ENCODE data around the gene TP53.
A peak's percentile ranks its signal among the peaks of the same experiment; 100 is the strongest.

TP53 gene

DNA sequence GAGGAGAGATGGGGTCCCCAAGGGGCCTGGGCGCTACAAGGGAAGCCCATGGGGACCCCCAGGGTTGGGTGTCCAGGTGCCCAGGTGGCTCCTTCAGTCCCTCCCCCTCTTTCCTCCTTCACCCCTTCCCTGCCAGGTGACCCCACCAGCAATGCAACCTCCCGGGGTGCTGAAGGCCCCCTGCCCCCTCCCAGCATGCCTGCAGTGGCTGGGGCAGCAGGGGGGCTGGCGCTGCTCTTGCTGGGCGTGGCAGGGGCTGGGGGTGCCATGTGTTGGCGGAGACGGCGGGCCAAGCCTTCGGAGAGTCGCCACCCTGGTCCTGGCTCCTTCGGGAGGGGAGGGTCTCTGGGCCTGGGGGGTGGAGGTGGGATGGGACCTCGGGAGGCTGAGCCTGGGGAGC lies 21.7 kb upstream of the TP53 start:
- WGBS, 2 donors (ENCODE audit: extremely low coverage in 2 of 2, insufficient read length in 2 of 2, insufficient replicate concordance in 1 of 2), result no CpG with 5 or more reads among the region's 11 CpGs
- Histone ChIP-seq H3K9ac (ENCODE audit: low read depth, low read length, poor library complexity) (no peak overlapping the region), H3K4me2 (ENCODE audit: insufficient read depth, low read length, poor library complexity, severe bottlenecking) (no peak overlapping the region), H3K9me3 (replicated peaks in 1 of 2; ENCODE audit: control insufficient read depth in 2 of 2, insufficient read depth in 1 of 2, low read depth in 1 of 2, low read length in 2 of 2) (no peaks in the 10 kb centered on the region), H3K79me1 (ENCODE audit: low read depth, low read length) (peaks cover 10% of the 10 kb centered on the region), H2BK5ac (ENCODE audit: low read length) (no peak overlapping the region), H4K91ac (ENCODE audit: low read depth, low read length, poor library complexity) (no peak overlapping the region), H2BK120ac (ENCODE audit: low read depth, low read length) (no peak overlapping the region), H3K4me3 (ENCODE audit: low read length in 2 of 2) (no peak overlapping the region), H2AK5ac (ENCODE audit: low read depth, low read length) (no peak overlapping the region), H3K18ac (ENCODE audit: low read length) (no peak overlapping the region), H2BK12ac (ENCODE audit: low read length) (no peak overlapping the region), H3K27ac (replicated peaks; ENCODE audit: low read length) (no peak overlapping the region), H4K8ac (ENCODE audit: low read depth, low read length) (no peak overlapping the region), H3K14ac (ENCODE audit: low read length) (no peak overlapping the region), H3K36me3 (replicated peaks in 1 of 2; ENCODE audit: control insufficient read depth in 2 of 2, insufficient read depth in 2 of 2, low read length in 2 of 2) (peaks cover 0 to 24% of the 10 kb centered on the region in 2 donors), H2AFZ (ENCODE audit: low read length) (no peak overlapping the region), H3K4me1 (ENCODE audit: control insufficient read depth in 2 of 2, insufficient read depth in 1 of 2, low read depth in 1 of 2, low read length in 2 of 2) (peaks cover 40 to 59% of the 10 kb centered on the region in 2 donors), H3K23ac (ENCODE audit: low read depth, low read length, poor library complexity) (no peak overlapping the region), H2BK15ac (ENCODE audit: low read length) (no peak overlapping the region), H3K27me3 (ENCODE audit: control insufficient read depth in 3 of 3, insufficient read depth in 3 of 3, low read depth in 1 of 3, low read length in 3 of 3) (no peaks in the 10 kb centered on the region), H3K4ac (ENCODE audit: low read length) (no peak overlapping the region)
- DNase-seq (ENCODE audit: low spot score), result no peak

- Histone ChIP-seq H3K27ac (replicated peaks; ENCODE audit: low read length) (no peak overlapping the region), H3K4me2 (ENCODE audit: insufficient read depth, low read length, poor library complexity, severe bottlenecking) (no peak overlapping the region), H3K4ac (ENCODE audit: low read length) (no peak overlapping the region), H2BK5ac (ENCODE audit: low read length) (no peak overlapping the region), H2AK5ac (ENCODE audit: low read depth, low read length) (no peak overlapping the region), H2AFZ (ENCODE audit: low read length) (no peak overlapping the region), H3K9me3 (replicated peaks in 1 of 2; ENCODE audit: control insufficient read depth in 2 of 2, insufficient read depth in 1 of 2, low read depth in 1 of 2, low read length in 2 of 2) (no peaks in the 10 kb centered on the region), H3K9ac (ENCODE audit: low read depth, low read length, poor library complexity) (peak overlapping the region; percentile 39), H3K23ac (ENCODE audit: low read depth, low read length, poor library complexity) (no peak overlapping the region), H2BK15ac (ENCODE audit: low read length) (no peak overlapping the region), H4K91ac (ENCODE audit: low read depth, low read length, poor library complexity) (no peak overlapping the region), H3K4me3 (ENCODE audit: low read length in 2 of 2) (no peak overlapping the region), H3K4me1 (ENCODE audit: control insufficient read depth in 2 of 2, insufficient read depth in 1 of 2, low read depth in 1 of 2, low read length in 2 of 2) (peaks cover 44 to 58% of the 10 kb centered on the region in 2 donors), H3K18ac (ENCODE audit: low read length) (no peak overlapping the region), H2BK12ac (ENCODE audit: low read length) (no peak overlapping the region), H3K36me3 (replicated peaks in 1 of 2; ENCODE audit: control insufficient read depth in 2 of 2, insufficient read depth in 2 of 2, low read length in 2 of 2) (peaks cover 0 to 25% of the 10 kb centered on the region in 2 donors), H3K14ac (ENCODE audit: low read length) (no peak overlapping the region), H4K8ac (ENCODE audit: low read depth, low read length) (no peak overlapping the region), H2BK120ac (ENCODE audit: low read depth, low read length) (no peak overlapping the region), H3K79me1 (ENCODE audit: low read depth, low read length) (peaks cover 10% of the 10 kb centered on the region), H3K27me3 (ENCODE audit: control insufficient read depth in 3 of 3, insufficient read depth in 3 of 3, low read depth in 1 of 3, low read length in 3 of 3) (no peaks in the 10 kb centered on the region)
- no peak for DNase-seq (ENCODE audit: low spot score)
- no CpG with 5 or more reads among the region's 22 CpGs for whole genome bisulfite sequencing, 2 donors (ENCODE audit: extremely low coverage in 2 of 2, insufficient read length in 2 of 2, insufficient replicate concordance in 1 of 2)
Measured at GRCh38 chr17:7707858-7708750, 20.8 kb upstream of the TP53 start.

DNA sequence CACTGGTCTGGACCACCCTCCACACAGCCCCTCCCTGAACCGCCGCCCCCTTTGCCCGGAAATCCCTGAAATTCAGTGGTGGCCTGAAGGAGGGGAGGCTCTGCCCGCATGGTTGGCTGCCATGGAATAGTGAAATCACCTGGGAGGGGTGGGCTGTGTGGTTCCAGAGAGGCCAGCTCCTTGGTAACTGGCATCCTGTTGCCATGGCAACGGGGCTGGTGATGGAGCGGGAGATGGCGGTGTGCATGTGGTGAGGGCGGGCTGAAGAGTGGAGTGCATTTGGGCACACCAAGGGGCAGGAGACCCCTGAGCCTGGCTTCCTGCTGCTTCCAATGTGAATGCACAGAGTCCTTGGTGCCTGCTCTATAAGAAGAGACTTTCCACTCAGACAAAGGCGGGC lies 20.2 kb upstream of the TP53 start:
- H3K27ac ChIP-seq (replicated peaks; ENCODE audit: low read length), result no peak overlapping the region
- no peak overlapping the region for H4K91ac ChIP-seq (ENCODE audit: low read depth, low read length, poor library complexity)
- H3K4me1 ChIP-seq (ENCODE audit: control insufficient read depth in 2 of 2, insufficient read depth in 1 of 2, low read depth in 1 of 2, low read length in 2 of 2), result peaks cover 43 to 56% of the 10 kb centered on the region in 2 donors
- H2BK12ac ChIP-seq (ENCODE audit: low read length), result no peak overlapping the region
- no peaks in the 10 kb centered on the region for H3K27me3 ChIP-seq (ENCODE audit: control insufficient read depth in 3 of 3, insufficient read depth in 3 of 3, low read depth in 1 of 3, low read length in 3 of 3)
- no peak overlapping the region for H2BK5ac ChIP-seq (ENCODE audit: low read length)
- no peak overlapping the region for H2AFZ ChIP-seq (ENCODE audit: low read length)
- H3K18ac ChIP-seq (ENCODE audit: low read length), result no peak overlapping the region
- H3K79me1 ChIP-seq (ENCODE audit: low read depth, low read length), result peaks cover 10% of the 10 kb centered on the region
- H3K4me3 ChIP-seq (ENCODE audit: low read length in 2 of 2), result peak overlapping the region in 1 of 2 donors; percentile 73
- peak overlapping the region; percentile 39 for H3K9ac ChIP-seq (ENCODE audit: low read depth, low read length, poor library complexity)
- H2BK120ac ChIP-seq (ENCODE audit: low read depth, low read length), result no peak overlapping the region
- DNase-seq (ENCODE audit: low spot score), result no peak
- H4K8ac ChIP-seq (ENCODE audit: low read depth, low read length), result no peak overlapping the region
- WGBS, 2 donors (ENCODE audit: extremely low coverage in 2 of 2, insufficient read length in 2 of 2, insufficient replicate concordance in 1 of 2), result no CpG with 5 or more reads among the region's 9 CpGs
- H3K14ac ChIP-seq (ENCODE audit: low read length), result no peak overlapping the region
- no peaks in the 10 kb centered on the region for H3K9me3 ChIP-seq (replicated peaks in 1 of 2; ENCODE audit: control insufficient read depth in 2 of 2, insufficient read depth in 1 of 2, low read depth in 1 of 2, low read length in 2 of 2)
- no peak overlapping the region for H3K4ac ChIP-seq (ENCODE audit: low read length)
- no peak overlapping the region for H2AK5ac ChIP-seq (ENCODE audit: low read depth, low read length)
- H2BK15ac ChIP-seq (ENCODE audit: low read length), result no peak overlapping the region
- H3K23ac ChIP-seq (ENCODE audit: low read depth, low read length, poor library complexity), result no peak overlapping the region
- H3K36me3 ChIP-seq (replicated peaks in 1 of 2; ENCODE audit: control insufficient read depth in 2 of 2, insufficient read depth in 2 of 2, low read length in 2 of 2), result peaks cover 0 to 31% of the 10 kb centered on the region in 2 donors
- no peak overlapping the region for H3K4me2 ChIP-seq (ENCODE audit: insufficient read depth, low read length, poor library complexity, severe bottlenecking)

GRCh38 chr17:7706631-7707354 lies 19.5 kb upstream of the TP53 start:
- WGBS, 2 donors (ENCODE audit: extremely low coverage in 2 of 2, insufficient read length in 2 of 2, insufficient replicate concordance in 1 of 2), result no CpG with 5 or more reads among the region's 3 CpGs
- Histone ChIP-seq H2BK120ac (ENCODE audit: low read depth, low read length) (no peak overlapping the region), H3K14ac (ENCODE audit: low read length) (no peak overlapping the region), H3K4me3 (ENCODE audit: low read length in 2 of 2) (peak overlapping the region in 1 of 2 donors; percentile 73), H3K79me1 (ENCODE audit: low read depth, low read length) (peaks cover 10% of the 10 kb centered on the region), H3K18ac (ENCODE audit: low read length) (no peak overlapping the region), H3K9me3 (replicated peaks in 1 of 2; ENCODE audit: control insufficient read depth in 2 of 2, insufficient read depth in 1 of 2, low read depth in 1 of 2, low read length in 2 of 2) (no peaks in the 10 kb centered on the region), H3K23ac (ENCODE audit: low read depth, low read length, poor library complexity) (no peak overlapping the region), H2BK12ac (ENCODE audit: low read length) (no peak overlapping the region), H2BK15ac (ENCODE audit: low read length) (no peak overlapping the region), H3K36me3 (replicated peaks in 1 of 2; ENCODE audit: control insufficient read depth in 2 of 2, insufficient read depth in 2 of 2, low read length in 2 of 2) (peaks cover 6 to 38% of the 10 kb centered on the region in 2 donors), H4K91ac (ENCODE audit: low read depth, low read length, poor library complexity) (no peak overlapping the region), H3K4me1 (ENCODE audit: control insufficient read depth in 2 of 2, insufficient read depth in 1 of 2, low read depth in 1 of 2, low read length in 2 of 2) (peaks cover 37 to 50% of the 10 kb centered on the region in 2 donors), H2AK5ac (ENCODE audit: low read depth, low read length) (no peak overlapping the region), H4K8ac (ENCODE audit: low read depth, low read length) (no peak overlapping the region), H3K4me2 (ENCODE audit: insufficient read depth, low read length, poor library complexity, severe bottlenecking) (no peak overlapping the region), H3K4ac (ENCODE audit: low read length) (no peak overlapping the region), H2BK5ac (ENCODE audit: low read length) (no peak overlapping the region), H2AFZ (ENCODE audit: low read length) (no peak overlapping the region), H3K9ac (ENCODE audit: low read depth, low read length, poor library complexity) (no peak overlapping the region), H3K27me3 (ENCODE audit: control insufficient read depth in 3 of 3, insufficient read depth in 3 of 3, low read depth in 1 of 3, low read length in 3 of 3) (no peaks in the 10 kb centered on the region), H3K27ac (replicated peaks; ENCODE audit: low read length) (no peak overlapping the region)
- DNase-seq (ENCODE audit: low spot score), result no peak

Data from neuronal stem cell (in vitro differentiated cells).